Activated CD8-positive, alpha-beta memory T cell treated with anti-CD3 and anti-CD28 coated beads, Interleukin-2, amount 10 ng/mL, durations not matched to agents 7 days and 5 days (primary cell): Measurements from ENCODE around the gene RFX3. TPM values are rescaled to one million over a fixed set of nuclear protein-coding genes. Genes with fewer than 3 reads are reported as not detected.
"Not testable (repeated sequence)": the region's sequence is repeated elsewhere in the genome, so short reads cannot be mapped to it uniquely, and the experiment has no call there.

Experiments used
- ATAC-seq: fragments of 150-1000 bp; cut with Tn5 transposase; one replicate; pipeline ENCODE4 v1.10.0; 2021; ENCODE audit warnings: moderate library complexity
- CTCF ChIA-PET: fragments of 350-600 bp; sonication (Branson Sonifier 250); formaldehyde crosslinking; loops from one replicate; lab custom pipeline; 2021; ENCODE audit warnings: antibody characterized with exemption; lab: Charles Lee
- DNase-seq: peaks from one replicate; pipeline ENCODE4 v3.0.0-alpha.2; 2020
- H3K27ac Mint-ChIP-seq: one replicate; pipeline ENCODE4 v1.8.0; 2021; ENCODE audit warnings: mild to moderate bottlenecking, mixed read lengths
- H3K27me3 Mint-ChIP-seq: one replicate; pipeline ENCODE4 v1.8.0; 2021; ENCODE audit warnings: mixed read lengths
- H3K36me3 Mint-ChIP-seq: one replicate; pipeline ENCODE4 v1.8.0; 2021; ENCODE audit warnings: mild to moderate bottlenecking, mixed read lengths
- H3K4me1 Mint-ChIP-seq: one replicate; pipeline ENCODE4 v1.8.0; 2021; ENCODE audit warnings: mixed read lengths
- H3K4me3 Mint-ChIP-seq: one replicate; pipeline ENCODE4 v1.8.0; 2021; ENCODE audit warnings: mild to moderate bottlenecking, moderate library complexity, mixed read lengths
- H3K9me3 Mint-ChIP-seq: one replicate; pipeline ENCODE4 v1.8.0; 2022; ENCODE audit warnings: low read depth, mixed read lengths
- total RNA-seq, 2 experiments: library from RNA; stranded (reverse); gene quantifications; one replicate each; pipeline ENCODE4 v1.2.3, GENCODE V29; 2021

The RFX3 gene
- total RNA-seq, 2 experiments from 2014 or later: 9.1 to 11.5 TPM

GRCh38 chr9:3337515-3338225 is 188.1 kb downstream of the RFX3 start:
- Mint-ChIP-seq H3K4me1 (peaks cover 10% of the 10 kb centered on the region), H3K9me3 (peaks cover 2% of the 10 kb centered on the region), H3K36me3 (peaks cover 3% of the 10 kb centered on the region), H3K27ac (no peak overlapping the region), H3K27me3 (no peaks in the 10 kb centered on the region), H3K4me3 (no peak overlapping the region)
- ATAC-seq (no peak), DNase-seq (no peak)
- CTCF ChIA-PET: no interaction called here

GRCh38 chr9:3336951-3337350 is 188.8 kb downstream of the RFX3 start:
- no peak for ATAC-seq
- H3K36me3 Mint-ChIP-seq: peaks cover 3% of the 10 kb centered on the region
- no peak for DNase-seq
- no peak overlapping the region for H3K27ac Mint-ChIP-seq
- peaks cover 10% of the 10 kb centered on the region for H3K4me1 Mint-ChIP-seq
- peaks cover 2% of the 10 kb centered on the region for H3K9me3 Mint-ChIP-seq
- H3K4me3 Mint-ChIP-seq: no peak overlapping the region
- H3K27me3 Mint-ChIP-seq: no peaks in the 10 kb centered on the region
- CTCF ChIA-PET: no interaction called here

GRCh38 chr9:3332802-3333201 is 193.0 kb downstream of the RFX3 start:
- no peak overlapping the region for H3K27ac Mint-ChIP-seq
- ATAC-seq (no peak), DNase-seq (no peak)
- peaks cover 6% of the 10 kb centered on the region for H3K4me1 Mint-ChIP-seq
- H3K27me3 Mint-ChIP-seq: no peaks in the 10 kb centered on the region
- no peaks in the 10 kb centered on the region for H3K9me3 Mint-ChIP-seq
- no peak overlapping the region for H3K4me3 Mint-ChIP-seq
- H3K36me3 Mint-ChIP-seq: peaks cover 2% of the 10 kb centered on the region
- CTCF ChIA-PET: no interaction called here

- CTCF ChIA-PET: interaction anchor here (1.2 to 1.6 kb wide), 3 partner anchors 31 to 473 kb away, joined by 3 to 4 read pairs (median 3); no protein-coding TSS in a partner anchor
- no peak overlapping the region for H3K4me3 Mint-ChIP-seq
- H3K4me1 Mint-ChIP-seq: no peaks in the 10 kb centered on the region
- no peak overlapping the region for H3K27ac Mint-ChIP-seq
- no peaks in the 10 kb centered on the region for H3K27me3 Mint-ChIP-seq
- ATAC-seq: no peak
- DNase-seq: no peak
- H3K36me3 Mint-ChIP-seq: peaks cover 2% of the 10 kb centered on the region
- H3K9me3 Mint-ChIP-seq: no peaks in the 10 kb centered on the region
Observed at GRCh38 chr9:3331801-3332200, 194.0 kb downstream of the RFX3 start.

- no peak for ATAC-seq
- H3K27me3 Mint-ChIP-seq: no peaks in the 10 kb centered on the region
- peaks cover 2% of the 10 kb centered on the region for H3K36me3 Mint-ChIP-seq
Observed at GRCh38 chr9:3330792-3331420, 194.9 kb downstream of the RFX3 start.

GRCh38 chr9:3329361-3329760 is 196.4 kb downstream of the RFX3 start:
- CTCF ChIA-PET: no interaction called here
- Mint-ChIP-seq H3K4me1 (no peaks in the 10 kb centered on the region), H3K27me3 (no peaks in the 10 kb centered on the region), H3K4me3 (no peak overlapping the region), H3K27ac (no peak overlapping the region), H3K36me3 (peaks cover 2% of the 10 kb centered on the region), H3K9me3 (no peaks in the 10 kb centered on the region)
- DNase-seq (no peak), ATAC-seq (no peak)

More at GRCh38 chr9:3330792-3331420, 194.9 kb downstream of the RFX3 start:
- Mint-ChIP-seq H3K27ac (no peak overlapping the region), H3K4me1 (no peaks in the 10 kb centered on the region), H3K4me3 (no peak overlapping the region), H3K9me3 (no peaks in the 10 kb centered on the region)
- DNase-seq: no peak
- CTCF ChIA-PET: interaction anchor here (1.2 to 1.6 kb wide), 3 partner anchors 32 to 472 kb away, joined by 3 to 4 read pairs (median 3); no protein-coding TSS in a partner anchor

GRCh38 chr9:3323714-3324113 is 202.1 kb downstream of the RFX3 start:
- Mint-ChIP-seq H3K4me1 (no peaks in the 10 kb centered on the region), H3K9me3 (no peaks in the 10 kb centered on the region), H3K27me3 (no peaks in the 10 kb centered on the region), H3K4me3 (no peak overlapping the region), H3K27ac (no peak overlapping the region), H3K36me3 (no peaks in the 10 kb centered on the region)
- CTCF ChIA-PET: no interaction called here
- DNase-seq: no peak
- ATAC-seq: no peak

GRCh38 chr9:3321186-3321585 is 204.6 kb downstream of the RFX3 start:
- Mint-ChIP-seq H3K9me3 (no peaks in the 10 kb centered on the region), H3K4me1 (no peaks in the 10 kb centered on the region), H3K36me3 (peaks cover 7% of the 10 kb centered on the region), H3K27me3 (no peaks in the 10 kb centered on the region), H3K4me3 (no peak overlapping the region), H3K27ac (no peak overlapping the region)
- CTCF ChIA-PET: no interaction called here
- ATAC-seq: no peak
- DNase-seq: no peak

- H3K27me3 Mint-ChIP-seq, H3K4me1 Mint-ChIP-seq, H3K27ac Mint-ChIP-seq, H3K9me3 Mint-ChIP-seq, H3K4me3 Mint-ChIP-seq, ATAC-seq, DNase-seq, H3K36me3 Mint-ChIP-seq, CTCF ChIA-PET: not testable (repeated sequence)
Observed at GRCh38 chr9:3312595-3312994, 213.2 kb downstream of the RFX3 start.

- peaks cover 4% of the 10 kb centered on the region for H3K9me3 Mint-ChIP-seq
- no peak overlapping the region for H3K4me3 Mint-ChIP-seq
- no peaks in the 10 kb centered on the region for H3K27me3 Mint-ChIP-seq
- CTCF ChIA-PET: no interaction called here
- H3K36me3 Mint-ChIP-seq: peaks cover 10% of the 10 kb centered on the region
- H3K4me1 Mint-ChIP-seq: no peaks in the 10 kb centered on the region
- no peak for ATAC-seq
- DNase-seq: no peak
- H3K27ac Mint-ChIP-seq: no peak overlapping the region
Observed at GRCh38 chr9:3308609-3309008, 217.2 kb downstream of the RFX3 start.

GRCh38 chr9:3304388-3304787 is 221.4 kb downstream of the RFX3 start:
- H3K4me3 Mint-ChIP-seq, H3K36me3 Mint-ChIP-seq, ATAC-seq, H3K27me3 Mint-ChIP-seq, CTCF ChIA-PET, H3K4me1 Mint-ChIP-seq, H3K9me3 Mint-ChIP-seq, H3K27ac Mint-ChIP-seq, DNase-seq: not testable (repeated sequence)

- peaks cover 2% of the 10 kb centered on the region for H3K36me3 Mint-ChIP-seq
- CTCF ChIA-PET: no interaction called here
- no peaks in the 10 kb centered on the region for H3K4me1 Mint-ChIP-seq
- no peaks in the 10 kb centered on the region for H3K27me3 Mint-ChIP-seq
- ATAC-seq: no peak
- no peak for DNase-seq
- no peak overlapping the region for H3K4me3 Mint-ChIP-seq
- H3K9me3 Mint-ChIP-seq: no peaks in the 10 kb centered on the region
- no peak overlapping the region for H3K27ac Mint-ChIP-seq
Observed at GRCh38 chr9:3299872-3300271, 225.9 kb downstream of the RFX3 start.

- peaks cover 8% of the 10 kb centered on the region for H3K36me3 Mint-ChIP-seq
- CTCF ChIA-PET: no interaction called here
- DNase-seq (no peak), ATAC-seq (no peak)
- H3K9me3 Mint-ChIP-seq: no peaks in the 10 kb centered on the region
- H3K4me3 Mint-ChIP-seq: no peak overlapping the region
- no peaks in the 10 kb centered on the region for H3K4me1 Mint-ChIP-seq
- H3K27me3 Mint-ChIP-seq: no peaks in the 10 kb centered on the region
- H3K27ac Mint-ChIP-seq: no peak overlapping the region
Observed at GRCh38 chr9:3296536-3296935, 229.3 kb downstream of the RFX3 start.

- peaks cover 1% of the 10 kb centered on the region for H3K9me3 Mint-ChIP-seq
- H3K27me3 Mint-ChIP-seq: no peaks in the 10 kb centered on the region
- H3K27ac Mint-ChIP-seq: no peak overlapping the region
- ATAC-seq: no peak
- peaks cover 25% of the 10 kb centered on the region for H3K36me3 Mint-ChIP-seq
- no peaks in the 10 kb centered on the region for H3K4me1 Mint-ChIP-seq
- CTCF ChIA-PET: no interaction called here
- no peak for DNase-seq
- H3K4me3 Mint-ChIP-seq: no peak overlapping the region
Observed at GRCh38 chr9:3292311-3292710, 233.5 kb downstream of the RFX3 start.
